B cell (primary cell): Measurements from ENCODE around the gene MFSD6.

Experiments
- EZH2 ChIP-seq: IDR thresholded peaks from 2 replicates; pipeline ENCODE4 v1.6.1; 2012; ENCODE audit warnings: borderline replicate concordance, low read depth, mild to moderate bottlenecking, moderate library complexity, low read length; ENCODE audit not compliant: insufficient read depth, poor library complexity, severe bottlenecking
- TF ChIP-seq, protein P1 (sequence below): fragments of 200-600 bp; IDR thresholded peaks from one replicate; pipeline ENCODE4 v1.8.0; 2022; ENCODE audit warnings: antibody characterized with exemption, mild to moderate bottlenecking

DNA sequence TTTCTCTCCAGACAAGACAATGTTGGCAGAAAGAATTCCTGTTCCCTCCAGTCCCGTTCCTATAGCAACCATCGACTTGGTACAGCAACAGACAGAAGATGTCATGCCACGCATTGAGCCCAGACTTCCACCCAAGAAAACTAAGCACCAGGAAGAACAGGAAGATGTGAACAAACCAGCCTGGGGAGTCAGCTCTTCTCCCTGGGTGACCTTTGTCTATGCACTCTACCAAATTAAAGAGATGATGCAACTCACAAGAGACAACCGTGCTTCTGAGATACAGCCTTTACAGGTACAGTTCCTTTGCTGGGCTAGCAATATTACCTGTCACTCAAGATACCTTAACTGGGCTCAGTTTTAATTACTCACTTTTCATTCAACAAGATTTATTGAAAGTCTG lies 89.3 kb downstream of the MFSD6 start:
- no peak for TF ChIP-seq EZH2
- TF ChIP-seq, protein P1, sequence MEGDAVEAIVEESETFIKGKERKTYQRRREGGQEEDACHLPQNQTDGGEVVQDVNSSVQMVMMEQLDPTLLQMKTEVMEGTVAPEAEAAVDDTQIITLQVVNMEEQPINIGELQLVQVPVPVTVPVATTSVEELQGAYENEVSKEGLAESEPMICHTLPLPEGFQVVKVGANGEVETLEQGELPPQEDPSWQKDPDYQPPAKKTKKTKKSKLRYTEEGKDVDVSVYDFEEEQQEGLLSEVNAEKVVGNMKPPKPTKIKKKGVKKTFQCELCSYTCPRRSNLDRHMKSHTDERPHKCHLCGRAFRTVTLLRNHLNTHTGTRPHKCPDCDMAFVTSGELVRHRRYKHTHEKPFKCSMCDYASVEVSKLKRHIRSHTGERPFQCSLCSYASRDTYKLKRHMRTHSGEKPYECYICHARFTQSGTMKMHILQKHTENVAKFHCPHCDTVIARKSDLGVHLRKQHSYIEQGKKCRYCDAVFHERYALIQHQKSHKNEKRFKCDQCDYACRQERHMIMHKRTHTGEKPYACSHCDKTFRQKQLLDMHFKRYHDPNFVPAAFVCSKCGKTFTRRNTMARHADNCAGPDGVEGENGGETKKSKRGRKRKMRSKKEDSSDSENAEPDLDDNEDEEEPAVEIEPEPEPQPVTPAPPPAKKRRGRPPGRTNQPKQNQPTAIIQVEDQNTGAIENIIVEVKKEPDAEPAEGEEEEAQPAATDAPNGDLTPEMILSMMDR: no peak
